ENCODE results near the gene AMMECR1. TPM values are rescaled to one million over a fixed set of nuclear protein-coding genes. Genes with fewer than 3 reads are reported as not detected.
"Not testable (repeated sequence)": the region's sequence is repeated elsewhere in the genome, so short reads cannot be mapped to it uniquely, and the experiment has no call there.

Gene AMMECR1
- total and polyA plus RNA-seq, 2 experiments from 2014 or later, result 16.9 to 32.5 TPM

DNA sequence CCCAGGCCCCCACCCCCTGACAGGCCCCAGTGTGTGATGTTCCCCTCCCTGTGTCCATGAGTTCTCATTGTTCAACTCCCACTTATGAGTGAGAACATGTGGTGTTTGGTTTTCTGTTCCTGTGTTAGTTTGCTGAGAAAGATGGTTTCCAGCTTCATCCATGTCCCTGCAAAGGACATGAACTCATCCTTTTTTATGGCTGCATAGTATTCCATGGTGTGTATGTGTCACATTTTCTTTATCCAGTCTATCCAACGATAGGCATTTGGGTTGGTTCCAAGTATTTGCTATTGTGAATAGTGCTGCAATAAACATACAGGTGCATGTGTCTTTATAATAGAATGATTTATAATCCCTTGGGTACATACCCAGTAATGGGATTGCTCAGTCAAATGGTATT lies 10.7 kb upstream of the AMMECR1 start:
- H2AFZ ChIP-seq; H3K27ac Mint-ChIP-seq; H3K4me1 Mint-ChIP-seq; H3K27me3 ChIP-seq (ENCODE audit: insufficient read depth); DNase-seq (ENCODE audit: low spot score); H3F3A ChIP-seq (replicated peaks; ENCODE audit: low read depth); H3K9me3 Mint-ChIP-seq; H3K4me3 Mint-ChIP-seq; ATAC-seq; H3K36me3 Mint-ChIP-seq (ENCODE audit: low read depth); H3K4me2 ChIP-seq; H4K20me1 ChIP-seq (replicated peaks; ENCODE audit: insufficient read depth); H3K4me1 ChIP-seq (ENCODE audit: insufficient read depth); H3K79me2 ChIP-seq (replicated peaks; ENCODE audit: insufficient read depth); H3K4me3 ChIP-seq; H3K9me2 ChIP-seq (ENCODE audit: insufficient read depth); H3K36me3 ChIP-seq (ENCODE audit: insufficient read depth); H3K27me3 Mint-ChIP-seq (ENCODE audit: insufficient read depth, low read depth, poor library complexity); H3K27ac ChIP-seq (ENCODE audit: low read depth): not testable (repeated sequence)

GRCh38 chrX:110327336-110327735 lies 9.5 kb upstream of the AMMECR1 start:
- no peaks in the 10 kb centered on the region for H3K27me3 Mint-ChIP-seq (ENCODE audit: insufficient read depth, low read depth, poor library complexity)
- Histone ChIP-seq H3K4me1 (ENCODE audit: insufficient read depth) (peaks cover 2% of the 10 kb centered on the region; the same call in 1 of the 2 replicates), H3K4me3 (no peak overlapping the region), H3K36me3 (ENCODE audit: insufficient read depth) (no peaks in the 10 kb centered on the region), H3K9me2 (ENCODE audit: insufficient read depth) (no peaks in the 10 kb centered on the region), H3K4me2 (no peak overlapping the region), H3K27me3 (ENCODE audit: insufficient read depth) (no peaks in the 10 kb centered on the region), H3F3A (replicated peaks; ENCODE audit: low read depth) (no peaks in the 10 kb centered on the region), H4K20me1 (replicated peaks; ENCODE audit: insufficient read depth) (no peaks in the 10 kb centered on the region), H2AFZ (no peak overlapping the region), H3K79me2 (replicated peaks; ENCODE audit: insufficient read depth) (no peaks in the 10 kb centered on the region), H3K27ac (ENCODE audit: low read depth) (no peak overlapping the region)
- TF ChIP-seq ZNF114 (CRISPR knock-in tag; IDR thresholded peaks at IDR 0.05), result no peak
- H3K4me3 Mint-ChIP-seq, result no peak overlapping the region
- H3K36me3 Mint-ChIP-seq (ENCODE audit: low read depth), result no peaks in the 10 kb centered on the region
- DNase-seq (ENCODE audit: low spot score), result no peak
- no peaks in the 10 kb centered on the region; the same call in 2 of the 3 replicates for H3K9me3 Mint-ChIP-seq
- no peak for ATAC-seq
- peaks cover 9% of the 10 kb centered on the region for H3K4me1 Mint-ChIP-seq
- H3K27ac Mint-ChIP-seq, result no peak overlapping the region

- Histone ChIP-seq H3K27ac (ENCODE audit: low read depth) (no peak overlapping the region), H3K4me2 (no peak overlapping the region), H3K4me1 (ENCODE audit: insufficient read depth) (peaks cover 8% of the 10 kb centered on the region), H2AFZ (no peak overlapping the region), H4K20me1 (replicated peaks; ENCODE audit: insufficient read depth) (no peaks in the 10 kb centered on the region), H3K36me3 (ENCODE audit: insufficient read depth) (no peaks in the 10 kb centered on the region), H3K9me2 (ENCODE audit: insufficient read depth) (no peaks in the 10 kb centered on the region), H3K79me2 (replicated peaks; ENCODE audit: insufficient read depth) (no peaks in the 10 kb centered on the region), H3K4me3 (no peak overlapping the region), H3F3A (replicated peaks; ENCODE audit: low read depth) (no peaks in the 10 kb centered on the region), H3K27me3 (ENCODE audit: insufficient read depth) (no peaks in the 10 kb centered on the region)
- Mint-ChIP-seq H3K27me3 (ENCODE audit: insufficient read depth, low read depth, poor library complexity) (no peaks in the 10 kb centered on the region), H3K36me3 (ENCODE audit: low read depth) (no peaks in the 10 kb centered on the region), H3K27ac (no peak overlapping the region), H3K4me1 (peaks cover 15% of the 10 kb centered on the region), H3K4me3 (no peak overlapping the region), H3K9me3 (no peaks in the 10 kb centered on the region; the same call in 2 of the 3 replicates)
- DNase-seq (ENCODE audit: low spot score) (no peak), ATAC-seq (no peak)
- TF ChIP-seq ZNF114 (CRISPR knock-in tag; IDR thresholded peaks at IDR 0.05) (no peak), ZNF331 (CRISPR knock-in tag; IDR thresholded peaks at IDR 0.05; ENCODE audit: low read depth) (no peak), CTCF (conservative IDR thresholded peaks at IDR 0.05; ENCODE audit: low read depth in 2 of 2) (no peak), JUNB (IDR thresholded peaks at IDR 0.05; ENCODE audit: unreplicated experiment) (no peak), CREB1 (CRISPR knock-in tag; IDR thresholded peaks at IDR 0.05; ENCODE audit: low read depth) (no peak), REST (IDR thresholded peaks at IDR 0.05; ENCODE audit: unreplicated experiment) (no peak), EZH2phosphoT487 (IDR thresholded peaks at IDR 0.05; ENCODE audit: unreplicated experiment) (no peak), POLR2AphosphoS5 (IDR thresholded peaks at IDR 0.05; ENCODE audit: low read depth) (no peak), STAT1 (IDR thresholded peaks at IDR 0.05; ENCODE audit: unreplicated experiment) (no peak), EZH2 (IDR thresholded peaks at IDR 0.05; ENCODE audit: low read depth, unreplicated experiment) (no peak), NANOG (IDR thresholded peaks at IDR 0.05; ENCODE audit: borderline replicate concordance) (no peak)
- TF ChIP-seq, protein P1, sequence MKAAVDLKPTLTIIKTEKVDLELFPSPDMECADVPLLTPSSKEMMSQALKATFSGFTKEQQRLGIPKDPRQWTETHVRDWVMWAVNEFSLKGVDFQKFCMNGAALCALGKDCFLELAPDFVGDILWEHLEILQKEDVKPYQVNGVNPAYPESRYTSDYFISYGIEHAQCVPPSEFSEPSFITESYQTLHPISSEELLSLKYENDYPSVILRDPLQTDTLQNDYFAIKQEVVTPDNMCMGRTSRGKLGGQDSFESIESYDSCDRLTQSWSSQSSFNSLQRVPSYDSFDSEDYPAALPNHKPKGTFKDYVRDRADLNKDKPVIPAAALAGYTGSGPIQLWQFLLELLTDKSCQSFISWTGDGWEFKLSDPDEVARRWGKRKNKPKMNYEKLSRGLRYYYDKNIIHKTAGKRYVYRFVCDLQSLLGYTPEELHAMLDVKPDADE (IDR thresholded peaks at IDR 0.05), result no peak
Measured at GRCh38 chrX:110326712-110327111, 8.8 kb upstream of the AMMECR1 start.

Data from GM23338 (cell line).